ENCODE results near the gene WNT3A.

- TF ChIP-seq, protein P1, sequence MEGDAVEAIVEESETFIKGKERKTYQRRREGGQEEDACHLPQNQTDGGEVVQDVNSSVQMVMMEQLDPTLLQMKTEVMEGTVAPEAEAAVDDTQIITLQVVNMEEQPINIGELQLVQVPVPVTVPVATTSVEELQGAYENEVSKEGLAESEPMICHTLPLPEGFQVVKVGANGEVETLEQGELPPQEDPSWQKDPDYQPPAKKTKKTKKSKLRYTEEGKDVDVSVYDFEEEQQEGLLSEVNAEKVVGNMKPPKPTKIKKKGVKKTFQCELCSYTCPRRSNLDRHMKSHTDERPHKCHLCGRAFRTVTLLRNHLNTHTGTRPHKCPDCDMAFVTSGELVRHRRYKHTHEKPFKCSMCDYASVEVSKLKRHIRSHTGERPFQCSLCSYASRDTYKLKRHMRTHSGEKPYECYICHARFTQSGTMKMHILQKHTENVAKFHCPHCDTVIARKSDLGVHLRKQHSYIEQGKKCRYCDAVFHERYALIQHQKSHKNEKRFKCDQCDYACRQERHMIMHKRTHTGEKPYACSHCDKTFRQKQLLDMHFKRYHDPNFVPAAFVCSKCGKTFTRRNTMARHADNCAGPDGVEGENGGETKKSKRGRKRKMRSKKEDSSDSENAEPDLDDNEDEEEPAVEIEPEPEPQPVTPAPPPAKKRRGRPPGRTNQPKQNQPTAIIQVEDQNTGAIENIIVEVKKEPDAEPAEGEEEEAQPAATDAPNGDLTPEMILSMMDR (IDR thresholded peaks at IDR 0.05): no peak
- TF ChIP-seq POLR2AphosphoS5 (IDR thresholded peaks at IDR 0.05) (no peak), POLR2A (IDR thresholded peaks at IDR 0.05) (no peak)
These were observed 87.7 kb downstream of the WNT3A start for GRCh38 chr1:228094432-228095016.

All from upper lobe of left lung (tissue), 4 donors.